ENCODE results near the gene PSTPIP1.

DNA sequence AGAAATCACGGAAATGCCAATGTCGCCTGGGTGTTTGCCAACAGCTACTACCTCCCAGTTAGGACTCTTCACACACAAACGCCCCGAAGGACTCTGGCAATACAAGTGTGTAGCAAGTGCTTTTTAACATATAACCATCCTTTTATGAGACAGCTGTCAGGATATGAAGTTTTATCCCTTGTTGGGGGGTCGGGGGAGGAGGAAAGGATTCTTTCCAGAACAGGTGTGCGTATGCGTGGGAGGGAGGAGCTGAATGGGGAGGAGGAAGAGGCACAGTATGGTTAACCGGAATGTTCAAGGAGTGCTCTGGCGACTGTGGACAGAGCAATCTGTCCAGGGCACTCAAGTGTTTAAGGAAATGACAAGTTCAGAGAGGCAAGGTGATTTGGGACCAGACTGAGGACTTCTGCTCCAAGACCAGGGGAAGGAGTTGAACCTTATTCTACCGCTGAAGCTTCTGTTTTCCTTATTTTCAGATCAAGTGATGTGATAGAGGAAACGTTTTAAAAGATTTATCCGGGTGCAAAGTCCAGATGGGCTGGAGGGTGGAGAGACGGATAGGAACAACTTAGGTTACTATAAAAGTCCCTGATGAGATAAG lies 74.7 kb downstream of the PSTPIP1 start:
- TF ChIP-seq CTCF (IDR thresholded peaks at IDR 0.05) (no peak), POLR2A (IDR thresholded peaks at IDR 0.05) (no peak)

Measured in vagina (tissue), 2 donors.